OCI-LY7 (cell line): ENCODE results near the gene PRKD1. TPM values are rescaled to one million over a fixed set of nuclear protein-coding genes. Genes with fewer than 3 reads are reported as not detected.

Source experiments
- BruUV-seq: library from RNA; stranded (reverse); fragments of 400-500 nt; replicated peaks from 2 replicates; lab custom pipeline; 2021; lab: Mats Ljungman, UMichigan
- CTCF ChIA-PET: fragments of 300-600 bp; sonication (Branson Sonifier 250); formaldehyde crosslinking; loops from one replicate; lab custom pipeline; 2022; ENCODE audit warnings: antibody characterized with exemption; ENCODE audit not compliant: unreplicated experiment; lab: Charles Lee
- POLR2A ChIA-PET: fragments of 300-600 bp; sonication (Branson Sonifier 250); formaldehyde crosslinking; loops from one replicate; lab custom pipeline; 2022; ENCODE audit warnings: antibody characterized with exemption; lab: Charles Lee
- DNase-seq: peaks from one replicate; pipeline ENCODE4 v3.0.0-alpha.2; 2015; ENCODE audit warnings: low spot score
- H2AFZ ChIP-seq: fragments of 200-600 bp; sonication (generic), shearing (Covaris generic); 2 replicates; pipeline ENCODE4 v1.6.1; 2014; ENCODE audit warnings: mild to moderate bottlenecking, antibody characterized with exemption, low read length, moderate library complexity
- H3K27ac ChIP-seq: fragments of 200-600 bp; sonication (generic); 2 replicates; pipeline ENCODE4 v1.5.1; 2014; ENCODE audit warnings: mixed run types, low read depth, mild to moderate bottlenecking, moderate library complexity, low read length, inconsistent platforms; ENCODE audit not compliant: poor library complexity, severe bottlenecking
- H3K36me3 ChIP-seq: fragments of 200-600 bp; sonication (generic); 2 replicates; pipeline ENCODE4 v1.6.1; 2014; ENCODE audit warnings: mild to moderate bottlenecking, antibody characterized with exemption, low read length, moderate library complexity, mixed read lengths; ENCODE audit not compliant: insufficient read depth
- H3K4me1 ChIP-seq: fragments of 200-600 bp; sonication (generic); 2 replicates; pipeline ENCODE4 v1.5.1; 2014; ENCODE audit warnings: mild to moderate bottlenecking, low read length; ENCODE audit not compliant: insufficient read depth, poor library complexity, severe bottlenecking
- H3K4me2 ChIP-seq: fragments of 200-600 bp; sonication (generic); 2 replicates; pipeline ENCODE4 v1.6.1; 2014; ENCODE audit warnings: mild to moderate bottlenecking, low read length
- H3K4me3 ChIP-seq: fragments of 200-600 bp; sonication (generic); 2 replicates; pipeline ENCODE4 v1.5.1; 2014; ENCODE audit warnings: mild to moderate bottlenecking, low read depth, low read length; ENCODE audit not compliant: poor library complexity, severe bottlenecking
- H3K79me2 ChIP-seq: fragments of 200-600 bp; sonication (generic); 2 replicates; pipeline ENCODE4 v1.6.1; 2016; ENCODE audit warnings: low read depth, mild to moderate bottlenecking, low read length, moderate library complexity, mixed read lengths; ENCODE audit not compliant: insufficient read depth
- H3K9me2 ChIP-seq: fragments of 200-600 bp; sonication (generic); 2 replicates; pipeline ENCODE4 v1.6.1; 2016; ENCODE audit warnings: mild to moderate bottlenecking, low read length, mixed read lengths; ENCODE audit not compliant: insufficient read depth
- H3K9me3 ChIP-seq: fragments of 200-600 bp; sonication (generic); 2 replicates; pipeline ENCODE4 v1.6.1; 2014; ENCODE audit warnings: mild to moderate bottlenecking, mixed run types, low read length, mixed read lengths
- H4K20me1 ChIP-seq: fragments of 200-600 bp; sonication (generic); 2 replicates; pipeline ENCODE4 v1.6.1; 2014; ENCODE audit warnings: mild to moderate bottlenecking, antibody characterized with exemption, low read length, moderate library complexity, mixed read lengths; ENCODE audit not compliant: insufficient read depth
- EZH2phosphoT487 ChIP-seq: fragments of 200-600 bp; sonication (generic); IDR thresholded peaks from 2 replicates; pipeline ENCODE4 v1.6.1; 2018; ENCODE audit warnings: low read depth, borderline replicate concordance, mild to moderate bottlenecking, mixed run types, antibody characterized with exemption, low read length, moderate library complexity, mixed read lengths
- intact Hi-C: fragments of 100-400 bp; cut with micrococcal nuclease; formaldehyde crosslinking; loops from one replicate; pipeline ENCODE4 v1.10.0; 2022; ENCODE audit not compliant: unreplicated experiment
- total RNA-seq, 2 experiments: library from RNA; depleted of rRNA in 1 of 2; stranded (reverse); fragments of >200 nt in 1 of 2; shearing (Covaris generic) in 1 of 2; gene quantifications; 2 replicates each; pipeline ENCODE4 v1.2.3, GENCODE V29; 2014 to 2022
- TF ChIP-seq, protein P1 (sequence below): fragments of 200-600 bp; sonication (generic); conservative IDR thresholded peaks from 2 replicates; pipeline ENCODE4 v1.5.1; 2014; ENCODE audit warnings: mild to moderate bottlenecking, antibody characterized with exemption, low read length, moderate library complexity, mixed read lengths

The PRKD1 gene
- total RNA-seq, 2 experiments from 2014 or later, result not detected

DNA sequence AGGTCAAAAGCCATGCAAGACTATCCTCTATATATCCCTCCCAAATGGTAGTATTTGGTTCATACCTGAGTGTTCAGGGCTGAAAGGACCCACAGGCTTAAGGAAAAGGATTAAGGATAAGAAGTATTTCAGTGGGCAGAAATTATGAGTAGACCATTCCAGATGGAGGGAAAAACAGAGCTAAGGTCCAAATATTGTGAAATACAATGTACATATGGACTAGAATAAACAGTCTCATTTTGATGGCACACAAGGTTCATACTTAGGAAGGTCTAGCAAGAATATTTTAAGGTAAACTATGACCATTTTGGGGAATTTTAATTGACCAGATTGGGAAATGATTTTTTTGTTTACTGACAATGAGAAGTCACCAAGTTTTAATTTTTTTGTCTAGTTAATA, 124.6 kb downstream of the PRKD1 start:
- Histone ChIP-seq H3K4me3 (no peak overlapping the region), H3K36me3 (no peaks in the 10 kb centered on the region), H3K4me2 (no peak overlapping the region), H4K20me1 (no peaks in the 10 kb centered on the region), H3K9me3 (no peaks in the 10 kb centered on the region), H2AFZ (no peak overlapping the region), H3K4me1 (no peaks in the 10 kb centered on the region), H3K9me2 (no peaks in the 10 kb centered on the region), H3K27ac (no peak overlapping the region), H3K79me2 (no peaks in the 10 kb centered on the region)
- intact Hi-C loops, result no loop called here
- ChIA-PET POLR2A (interaction anchor here (0.6 to 1.0 kb wide), 2 partner anchors 11 to 1430 kb away, joined by 3 read pairs; no protein-coding TSS in a partner anchor), CTCF (no interaction called here)
- DNase-seq, result no peak
- TF ChIP-seq, protein P1, sequence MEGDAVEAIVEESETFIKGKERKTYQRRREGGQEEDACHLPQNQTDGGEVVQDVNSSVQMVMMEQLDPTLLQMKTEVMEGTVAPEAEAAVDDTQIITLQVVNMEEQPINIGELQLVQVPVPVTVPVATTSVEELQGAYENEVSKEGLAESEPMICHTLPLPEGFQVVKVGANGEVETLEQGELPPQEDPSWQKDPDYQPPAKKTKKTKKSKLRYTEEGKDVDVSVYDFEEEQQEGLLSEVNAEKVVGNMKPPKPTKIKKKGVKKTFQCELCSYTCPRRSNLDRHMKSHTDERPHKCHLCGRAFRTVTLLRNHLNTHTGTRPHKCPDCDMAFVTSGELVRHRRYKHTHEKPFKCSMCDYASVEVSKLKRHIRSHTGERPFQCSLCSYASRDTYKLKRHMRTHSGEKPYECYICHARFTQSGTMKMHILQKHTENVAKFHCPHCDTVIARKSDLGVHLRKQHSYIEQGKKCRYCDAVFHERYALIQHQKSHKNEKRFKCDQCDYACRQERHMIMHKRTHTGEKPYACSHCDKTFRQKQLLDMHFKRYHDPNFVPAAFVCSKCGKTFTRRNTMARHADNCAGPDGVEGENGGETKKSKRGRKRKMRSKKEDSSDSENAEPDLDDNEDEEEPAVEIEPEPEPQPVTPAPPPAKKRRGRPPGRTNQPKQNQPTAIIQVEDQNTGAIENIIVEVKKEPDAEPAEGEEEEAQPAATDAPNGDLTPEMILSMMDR, result no peak
- TF ChIP-seq EZH2phosphoT487, result no peak
- BruUV-seq, result no TSS peak

DNA sequence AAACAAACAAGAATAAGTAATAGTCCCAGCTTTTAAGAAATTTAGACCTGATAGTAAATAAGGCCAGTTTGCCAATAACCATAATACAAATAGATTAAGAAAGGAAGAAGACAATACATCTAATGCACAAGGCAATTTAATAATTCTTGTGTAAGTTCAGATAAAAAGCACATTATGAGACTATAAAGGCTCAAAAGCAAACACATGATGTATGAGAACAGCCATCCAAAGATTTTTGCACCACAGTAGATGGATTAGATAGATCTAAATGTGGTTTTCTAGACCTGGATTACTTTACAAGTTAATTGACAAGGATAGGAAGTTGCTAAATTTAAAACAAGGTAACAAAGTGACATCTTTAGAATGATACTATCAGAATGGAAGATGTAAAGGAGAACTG, 125.4 kb downstream of the PRKD1 start:
- ChIA-PET POLR2A (no interaction called here), CTCF (no interaction called here)
- DNase-seq, result no peak
- no peaks in the 10 kb centered on the region for H3K4me1 ChIP-seq
- no TSS peak for BruUV-seq
- H3K9me2 ChIP-seq, result no peaks in the 10 kb centered on the region
- intact Hi-C loops, result no loop called here
- H3K4me2 ChIP-seq, result no peak overlapping the region
- H3K79me2 ChIP-seq, result no peaks in the 10 kb centered on the region
- H3K9me3 ChIP-seq, result no peaks in the 10 kb centered on the region
- no peak overlapping the region for H3K27ac ChIP-seq
- no peaks in the 10 kb centered on the region for H3K36me3 ChIP-seq
- H2AFZ ChIP-seq, result no peak overlapping the region
- TF ChIP-seq, protein P1, result no peak
- no peak for TF ChIP-seq EZH2phosphoT487
- no peak overlapping the region for H3K4me3 ChIP-seq
- H4K20me1 ChIP-seq, result no peaks in the 10 kb centered on the region

DNA sequence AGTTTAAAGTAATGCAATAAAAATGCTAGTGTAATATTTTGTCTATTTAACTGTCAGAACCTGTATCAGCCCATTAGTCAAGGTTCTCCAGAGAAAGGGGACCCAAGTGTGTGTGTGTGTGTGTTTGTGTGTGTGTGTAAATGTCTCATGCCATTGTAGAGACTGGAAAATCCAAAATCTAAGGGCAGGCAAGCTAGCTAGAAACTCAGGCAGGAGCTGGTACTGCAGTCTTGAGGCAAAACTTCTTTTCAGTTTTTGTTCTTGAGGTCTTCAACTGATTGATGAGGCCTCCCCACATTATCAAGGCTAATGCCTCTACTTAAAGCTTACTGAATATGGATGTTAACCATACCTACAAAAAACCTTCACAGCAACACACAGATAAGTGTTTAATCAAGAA, 126.7 kb downstream of the PRKD1 start:
- no peak for DNase-seq
- Histone ChIP-seq H4K20me1 (no peaks in the 10 kb centered on the region), H3K9me3 (no peaks in the 10 kb centered on the region), H3K36me3 (no peaks in the 10 kb centered on the region), H3K9me2 (no peaks in the 10 kb centered on the region), H3K4me2 (no peak overlapping the region), H3K4me1 (no peaks in the 10 kb centered on the region), H3K4me3 (no peak overlapping the region), H3K79me2 (no peaks in the 10 kb centered on the region), H2AFZ (no peak overlapping the region), H3K27ac (no peak overlapping the region)
- CTCF ChIA-PET, result no interaction called here
- POLR2A ChIA-PET, result interaction anchor here (0.7 kb wide), 1 partner anchor 81 kb away, joined by 3 read pairs; no protein-coding TSS in a partner anchor
- intact Hi-C loops, result no loop called here
- no peak for TF ChIP-seq EZH2phosphoT487
- TF ChIP-seq, protein P1, result no peak
- BruUV-seq, result no TSS peak
